GM23248 (cell line): ENCODE measurements around the gene NRSN1. TPM values are rescaled to one million over a fixed set of nuclear protein-coding genes. Genes with fewer than 3 reads are reported as not detected.

Experiments used
- DNase-seq: peaks from one replicate; pipeline ENCODE4 v3.0.0-alpha.2; 2015
- H2AFZ ChIP-seq: fragments of 200-600 bp; sonication (generic); 2 replicates; pipeline ENCODE4 v1.6.1; 2016; ENCODE audit warnings: antibody characterized with exemption
- H3F3A ChIP-seq: fragments of 200-600 bp; sonication (generic); 2 replicates; pipeline ENCODE4 v1.6.1; 2016; ENCODE audit warnings: mild to moderate bottlenecking, antibody characterized with exemption, mixed run types; ENCODE audit not compliant: insufficient read depth
- H3K27ac ChIP-seq: fragments of 200-600 bp; sonication (generic); 2 replicates; pipeline ENCODE4 v1.5.1; 2016; ENCODE audit warnings: mild to moderate bottlenecking
- H3K27me3 ChIP-seq: fragments of 200-600 bp; sonication (generic); replicated peaks from 2 replicates; pipeline ENCODE4 v1.6.1; 2016; ENCODE audit warnings: mild to moderate bottlenecking; ENCODE audit not compliant: insufficient read depth
- H3K36me3 ChIP-seq: fragments of 200-600 bp; sonication (generic); 2 replicates; pipeline ENCODE4 v1.6.1; 2016; ENCODE audit warnings: low read depth, mild to moderate bottlenecking
- H3K4me1 ChIP-seq: fragments of 200-600 bp; sonication (generic); 2 replicates; pipeline ENCODE4 v1.6.1; 2016; ENCODE audit warnings: mild to moderate bottlenecking; ENCODE audit not compliant: insufficient read depth
- H3K4me2 ChIP-seq: fragments of 200-600 bp; sonication (generic); one replicate; pipeline ENCODE4 v1.6.1; 2016; ENCODE audit warnings: mild to moderate bottlenecking; ENCODE audit not compliant: unreplicated experiment
- H3K4me3 ChIP-seq: fragments of 200-600 bp; sonication (generic); 2 replicates; pipeline ENCODE4 v1.5.1; 2016; ENCODE audit warnings: mild to moderate bottlenecking
- H3K79me2 ChIP-seq: fragments of 200-600 bp; sonication (generic); 2 replicates; pipeline ENCODE4 v1.6.1; 2016; ENCODE audit warnings: mild to moderate bottlenecking; ENCODE audit not compliant: insufficient read depth
- H3K9ac ChIP-seq: fragments of 200-600 bp; sonication (generic); 2 replicates; pipeline ENCODE4 v1.6.1; 2016; ENCODE audit warnings: mild to moderate bottlenecking
- H3K9me2 ChIP-seq: fragments of 200-600 bp; sonication (generic); 2 replicates; pipeline ENCODE4 v1.6.1; 2016; ENCODE audit warnings: mixed run types, mild to moderate bottlenecking, moderate library complexity; ENCODE audit not compliant: insufficient read depth
- H3K9me3 ChIP-seq: fragments of 200-600 bp; sonication (generic); one replicate; pipeline ENCODE4 v1.6.1; 2017; ENCODE audit warnings: low read depth
- H4K20me1 ChIP-seq: fragments of 200-600 bp; sonication (generic); 2 replicates; pipeline ENCODE4 v1.6.0; 2016; ENCODE audit not compliant: insufficient read depth
- EZH2 ChIP-seq: fragments of 200-600 bp; sonication (generic); IDR thresholded peaks from 2 replicates; pipeline ENCODE4 v1.6.1; 2018; ENCODE audit warnings: antibody characterized with exemption, mild to moderate bottlenecking; ENCODE audit not compliant: insufficient read depth, poor library complexity, severe bottlenecking
- EZH2phosphoT487 ChIP-seq: fragments of 200-600 bp; sonication (generic); IDR thresholded peaks from 2 replicates; pipeline ENCODE4 v1.6.1; 2018; ENCODE audit warnings: antibody characterized with exemption, moderate library complexity, mild to moderate bottlenecking, low read depth; ENCODE audit not compliant: insufficient read depth
- WGBS, 2 experiments: methylation state at CpG; one replicate each; pipeline ENCODE4 v1.1.6; 2015 to 2017; ENCODE audit warnings: low lambda C conversion rate in 2 of 2, low coverage in 1 of 2; ENCODE audit errors: missing lambda C conversion rate in 2 of 2; 5-methylcytosine and 5-hydroxymethylcytosine counted together
- in situ Hi-C: fragments of 300-500 bp; cut with MboI; formaldehyde crosslinking; loops from 2 replicates; pipeline ENCODE4 v1.15.0; 2020
- polyA plus RNA-seq: library from polyadenylated mRNA; unstranded; fragments of >200 nt; fragmentation: Nextera tagmentation; extraction: Ambion mirVana; gene quantifications from 2 replicates; pipeline ENCODE4 v1.2.1, GENCODE V29; 2016
- total RNA-seq: library from RNA; depleted of rRNA; stranded (reverse); fragments of >200 nt; shearing (Covaris generic); gene quantifications from 2 replicates; pipeline ENCODE4 v1.2.3, GENCODE V29; 2014

NRSN1 gene
- total and polyA plus RNA-seq, 2 experiments from 2014 or later, result not detected

DNA sequence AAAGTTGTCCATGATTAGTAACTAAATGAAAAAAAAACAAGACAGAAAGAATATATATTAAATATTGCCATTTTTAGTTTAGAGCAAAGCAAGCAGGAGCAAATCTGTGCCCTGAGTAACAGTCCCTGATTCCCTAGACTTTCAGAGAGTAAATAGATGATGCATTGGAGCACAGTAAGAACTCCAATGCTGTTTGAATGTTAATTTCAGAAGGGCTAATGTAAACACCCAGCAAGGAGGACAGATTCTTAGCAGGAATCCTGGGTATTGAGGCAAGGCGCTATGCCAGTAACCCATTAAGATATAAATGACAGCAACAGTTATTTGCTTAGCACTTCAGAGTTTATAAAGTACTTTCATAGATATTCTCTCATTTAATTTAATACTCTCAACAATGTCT is 15.6 kb upstream of the NRSN1 start:
- Histone ChIP-seq H3K9me3 (no peaks in the 10 kb centered on the region), H3K9ac (no peak overlapping the region), H3F3A (no peaks in the 10 kb centered on the region), H3K4me1 (no peaks in the 10 kb centered on the region), H2AFZ (no peak overlapping the region), H3K79me2 (no peaks in the 10 kb centered on the region), H3K9me2 (no peaks in the 10 kb centered on the region), H3K36me3 (no peaks in the 10 kb centered on the region), H3K4me3 (no peak overlapping the region), H3K27ac (no peak overlapping the region), H3K27me3 (no peaks in the 10 kb centered on the region), H3K4me2 (no peak overlapping the region), H4K20me1 (no peaks in the 10 kb centered on the region)
- 0% methylated on average over 1 of the region's 1 CpG for WGBS, 2 experiments
- TF ChIP-seq EZH2, result no peak
- no peak for TF ChIP-seq EZH2phosphoT487
- in situ Hi-C loops, result no loop called here
- DNase-seq, result no peak

DNA sequence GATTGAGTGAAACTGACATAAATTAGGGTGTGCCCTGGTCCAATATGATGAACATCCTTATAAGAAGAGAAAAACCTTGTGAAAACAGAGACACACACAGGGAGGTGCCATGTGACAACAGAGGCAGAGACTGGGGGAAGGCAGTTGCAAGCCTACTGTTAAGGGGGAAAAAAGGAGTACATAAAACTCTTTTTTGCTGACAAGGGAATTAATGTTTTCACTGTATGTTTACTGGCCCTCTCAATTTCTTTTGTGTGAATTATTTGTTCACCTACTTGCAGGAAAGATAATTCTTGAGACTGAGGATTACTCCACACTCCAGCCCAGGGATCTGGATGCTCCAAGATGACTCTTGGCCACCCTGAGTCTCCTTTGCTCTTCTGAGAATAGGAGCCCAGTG is 12.1 kb upstream of the NRSN1 start:
- no peak overlapping the region for H3K4me2 ChIP-seq
- DNase-seq, result no peak
- H3K9me2 ChIP-seq, result no peaks in the 10 kb centered on the region
- no peak overlapping the region for H3K27ac ChIP-seq
- H3F3A ChIP-seq, result no peaks in the 10 kb centered on the region
- no peaks in the 10 kb centered on the region for H3K79me2 ChIP-seq
- H3K4me1 ChIP-seq, result no peaks in the 10 kb centered on the region
- H3K4me3 ChIP-seq, result no peak overlapping the region
- H3K9ac ChIP-seq, result no peak overlapping the region
- TF ChIP-seq EZH2 (no peak), EZH2phosphoT487 (no peak)
- in situ Hi-C loops, result no loop called here
- H4K20me1 ChIP-seq, result no peaks in the 10 kb centered on the region
- H3K9me3 ChIP-seq, result no peaks in the 10 kb centered on the region
- no peak overlapping the region for H2AFZ ChIP-seq
- no peaks in the 10 kb centered on the region for H3K36me3 ChIP-seq
- H3K27me3 ChIP-seq, result no peaks in the 10 kb centered on the region

DNA sequence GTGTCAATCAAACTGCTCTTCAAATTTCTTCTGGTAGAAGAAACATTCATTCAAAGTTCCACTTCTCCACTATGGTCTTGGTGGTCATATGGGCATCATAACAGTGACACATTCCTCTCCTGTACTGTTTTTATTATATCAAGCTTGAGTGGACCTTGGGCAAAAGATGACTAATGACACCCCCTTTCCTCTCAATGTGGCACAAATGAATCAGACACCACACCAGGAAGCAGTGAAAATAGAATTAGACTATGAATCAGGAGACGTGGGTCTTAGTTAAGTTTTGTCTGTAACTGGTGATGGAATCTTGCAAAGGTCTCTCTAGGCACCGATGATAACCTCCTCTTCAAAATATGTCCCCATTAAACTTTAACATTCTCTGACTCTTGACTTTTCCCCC is 9.0 kb upstream of the NRSN1 start:
- H3K79me2 ChIP-seq, result no peaks in the 10 kb centered on the region
- 36 to 40% methylated on average over 2 of the region's 2 CpGs for WGBS, 2 experiments
- H3K4me3 ChIP-seq, result no peak overlapping the region
- no peaks in the 10 kb centered on the region for H3K36me3 ChIP-seq
- H3F3A ChIP-seq, result no peaks in the 10 kb centered on the region
- H3K27me3 ChIP-seq, result no peaks in the 10 kb centered on the region
- no peaks in the 10 kb centered on the region for H3K4me1 ChIP-seq
- in situ Hi-C loops, result no loop called here
- H3K9ac ChIP-seq, result no peak overlapping the region
- H3K9me2 ChIP-seq, result no peaks in the 10 kb centered on the region
- no peak overlapping the region for H3K4me2 ChIP-seq
- DNase-seq, result peak; percentile 40
- H2AFZ ChIP-seq, result no peak overlapping the region
- TF ChIP-seq EZH2phosphoT487, result no peak
- H3K27ac ChIP-seq, result no peak overlapping the region
- no peaks in the 10 kb centered on the region for H3K9me3 ChIP-seq
- H4K20me1 ChIP-seq, result no peaks in the 10 kb centered on the region

DNA sequence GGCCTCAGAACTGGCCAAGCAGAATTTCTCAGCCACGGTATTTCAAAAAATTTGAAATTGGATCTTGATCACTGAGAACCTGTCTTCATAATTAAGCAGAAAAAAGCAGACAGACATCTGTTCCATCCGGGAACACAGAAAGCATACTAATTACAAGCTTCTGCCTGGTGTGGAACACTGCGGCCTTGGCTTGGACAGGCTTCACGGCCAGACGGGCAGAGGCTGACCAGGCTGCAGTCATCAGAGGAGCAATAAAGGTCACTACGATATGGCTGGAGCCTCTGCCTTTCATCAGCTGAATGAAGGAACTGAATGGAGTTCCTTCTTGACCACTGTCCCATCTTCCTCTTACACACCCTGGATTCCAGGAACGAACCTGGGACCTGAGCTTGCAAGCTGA is 3.9 kb upstream of the NRSN1 start:
- in situ Hi-C loops, result no loop called here

DNA sequence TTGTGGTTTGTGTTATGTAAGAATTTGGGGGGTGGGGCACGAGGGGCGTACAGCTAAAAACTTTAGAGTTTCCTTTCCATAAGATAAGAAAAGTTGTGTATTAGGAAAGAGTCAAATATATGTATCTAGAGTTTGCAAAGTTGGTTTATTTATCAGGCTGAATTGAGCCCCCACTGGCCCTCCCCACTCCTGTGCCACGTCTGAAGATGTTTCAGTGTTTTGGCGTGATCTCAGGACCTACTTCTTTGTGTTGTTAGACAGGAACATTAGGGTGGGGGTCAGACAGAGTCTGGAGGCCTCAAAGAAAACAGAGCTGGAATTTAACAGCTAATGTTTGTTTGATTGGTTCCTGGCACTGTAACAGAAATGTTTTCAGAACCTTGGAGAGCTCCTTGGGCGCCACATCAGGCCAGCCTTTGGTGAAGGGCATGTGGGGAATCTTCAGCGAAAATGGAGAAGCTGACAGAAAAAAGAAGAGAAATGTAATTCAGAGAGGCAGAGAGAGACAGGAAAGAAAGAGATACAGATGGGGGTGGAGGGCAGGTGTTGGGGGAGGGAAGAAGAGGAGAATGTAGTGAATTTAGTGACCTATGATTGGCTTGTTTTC is 674 bp downstream of the NRSN1 start:
- Histone ChIP-seq H3K36me3 (no peaks in the 10 kb centered on the region), H3K9ac (no peak overlapping the region), H3K4me1 (no peaks in the 10 kb centered on the region), H2AFZ (no peak overlapping the region), H3K27ac (no peak overlapping the region), H3F3A (no peaks in the 10 kb centered on the region), H3K4me3 (no peak overlapping the region), H3K79me2 (no peaks in the 10 kb centered on the region), H4K20me1 (no peaks in the 10 kb centered on the region), H3K9me3 (no peaks in the 10 kb centered on the region), H3K9me2 (no peaks in the 10 kb centered on the region), H3K27me3 (no peaks in the 10 kb centered on the region), H3K4me2 (no peak overlapping the region)
- in situ Hi-C loops, result no loop called here
- peak; percentile 59 for DNase-seq
- WGBS, 2 experiments, result 2 to 3% methylated on average over 6 of the region's 6 CpGs
- TF ChIP-seq EZH2 (no peak), EZH2phosphoT487 (no peak)

More for the DNA sequence above, 3.9 kb upstream of the NRSN1 start:
- Histone ChIP-seq H3K9ac (no peak overlapping the region), H3K4me3 (no peak overlapping the region), H3K27ac (no peak overlapping the region), H4K20me1 (no peaks in the 10 kb centered on the region), H2AFZ (no peak overlapping the region), H3K27me3 (no peaks in the 10 kb centered on the region), H3F3A (no peaks in the 10 kb centered on the region), H3K4me1 (no peaks in the 10 kb centered on the region), H3K9me3 (no peaks in the 10 kb centered on the region), H3K36me3 (no peaks in the 10 kb centered on the region), H3K9me2 (no peaks in the 10 kb centered on the region), H3K4me2 (no peak overlapping the region), H3K79me2 (no peaks in the 10 kb centered on the region)
- WGBS, 2 experiments, result 22 to 23% methylated on average over 7 of the region's 7 CpGs
- TF ChIP-seq EZH2 (no peak), EZH2phosphoT487 (no peak)
- DNase-seq, result no peak
